HCT116 (cell line): ENCODE results near the gene LMNTD2. TPM values are rescaled to one million over a fixed set of nuclear protein-coding genes. Genes with fewer than 3 reads are reported as not detected.

Experiments
- ATAC-seq: fragments of 200-7000 bp; cut with Tn5 transposase; 2 replicates; pipeline ENCODE4 v1.9.1; 2020; ENCODE audit warnings: mild to moderate bottlenecking, moderate library complexity
- BruUV-seq: library from RNA; stranded (reverse); fragments of 400-500 nt; replicated peaks from 2 replicates; lab custom pipeline; 2021; lab: Mats Ljungman, UMichigan
- CTCF ChIA-PET: fragments of 300-600 bp; sonication (Branson Sonifier 250); formaldehyde crosslinking; loops from one replicate; lab custom pipeline; 2021; ENCODE audit warnings: antibody characterized with exemption; lab: Charles Lee
- POLR2A ChIA-PET: fragments of 300-600, 350-600 bp; sonication (Branson Sonifier 250); formaldehyde crosslinking; loops from one replicate; lab custom pipeline; 2021; ENCODE audit warnings: antibody characterized with exemption; lab: Charles Lee
- RAD21 ChIA-PET, 2 experiments: fragments of 300-600 bp; sonication (Branson Sonifier 250); formaldehyde crosslinking; loops; one replicate each; lab custom pipeline; 2023; ENCODE audit warnings: low total read pairs in 2 of 2; ENCODE audit not compliant: uncharacterized antibody in 2 of 2, unreplicated experiment in 2 of 2, low non-redundant PET in 1 of 2; lab: Charles Lee
- DNase-seq: peaks from one replicate; pipeline ENCODE4 v3.0.0-alpha.2; 2010; ENCODE audit warnings: low read depth, low spot score
- H2AFZ ChIP-seq: fragments of 200-600 bp; shearing (Covaris generic), sonication (generic); 2 replicates; pipeline ENCODE4 v1.6.1; 2017; ENCODE audit warnings: low read depth, mixed run types, mixed read lengths, antibody characterized with exemption, low read length; ENCODE audit not compliant: poor library complexity, severe bottlenecking
- H3K27ac ChIP-seq: 2 replicates; pipeline ENCODE4 v1.5.1; 2012; ENCODE audit warnings: low read depth, low read length
- H3K27me3 ChIP-seq: fragments of 200-600 bp; sonication (generic); 2 replicates; pipeline ENCODE4 v1.6.1; 2016; ENCODE audit warnings: mixed run types, low read length, mixed read lengths; ENCODE audit not compliant: insufficient read depth
- H3K36me3 ChIP-seq, 2 experiments: fragments of 200-500 bp in 1 of 2; fragments of 200-600 bp in 1 of 2; sonication (Bioruptor generic) in 1 of 2; sonication (generic) in 1 of 2; 2 replicates each; pipeline versions ENCODE4 v1.5.1 to v1.6.1; 2014 to 2016; ENCODE audit warnings: low read length in 2 of 2, inconsistent platforms in 1 of 2, mixed read lengths in 1 of 2, mixed run types in 1 of 2; ENCODE audit not compliant: insufficient read depth in 2 of 2, control insufficient read depth in 1 of 2
- H3K4me1 ChIP-seq, 2 experiments: fragments of 200-600 bp in 1 of 2; sonication (generic) in 1 of 2; 2 replicates each; pipeline versions ENCODE4 v1.5.1 to v1.6.1; 2012 to 2017; ENCODE audit warnings: low read length in 2 of 2, inconsistent platforms in 1 of 2, mild to moderate bottlenecking in 1 of 2, mixed read lengths in 1 of 2, mixed run types in 1 of 2, moderate library complexity in 1 of 2; ENCODE audit not compliant: insufficient read depth in 2 of 2, control insufficient read depth in 1 of 2
- H3K4me2 ChIP-seq: fragments of 200-600 bp; sonication (generic); 2 replicates; pipeline ENCODE4 v1.6.1; 2017; ENCODE audit warnings: mixed run types, low read length, mixed read lengths
- H3K4me3 ChIP-seq, 2 experiments: fragments of 200-600 bp in 1 of 2; sonication (generic) in 1 of 2; replicated peaks in 1 of 2; 2 replicates each; pipeline ENCODE4 v1.5.1; 2011 to 2016; ENCODE audit warnings: low read length in 2 of 2, control low read depth in 1 of 2, low read depth in 1 of 2, mild to moderate bottlenecking in 1 of 2, mixed read lengths in 1 of 2, mixed run types in 1 of 2
- H3K79me2 ChIP-seq: fragments of 200-600 bp; sonication (generic); 2 replicates; pipeline ENCODE4 v1.6.1; 2017; ENCODE audit warnings: mild to moderate bottlenecking, mixed run types, low read length, moderate library complexity, mixed read lengths; ENCODE audit not compliant: insufficient read depth
- H3K9ac ChIP-seq: fragments of 200-600 bp; sonication (generic); 2 replicates; pipeline ENCODE4 v1.6.1; 2016; ENCODE audit warnings: low read length, mixed read lengths
- H3K9me2 ChIP-seq: fragments of 200-600 bp; sonication (generic), shearing (Covaris generic); 2 replicates; pipeline ENCODE4 v1.6.1; 2017; ENCODE audit warnings: mixed run types, mild to moderate bottlenecking, moderate library complexity; ENCODE audit not compliant: insufficient read depth
- H3K9me3 ChIP-seq, 2 experiments: fragments of 200-500 bp in 1 of 2; fragments of 200-600 bp in 1 of 2; sonication (Bioruptor generic) in 1 of 2; sonication (generic) in 1 of 2; 2 replicates each; pipeline ENCODE4 v1.6.1; 2014 to 2017; ENCODE audit warnings: low read length in 2 of 2, mixed read lengths in 2 of 2, inconsistent platforms in 1 of 2, low read depth in 1 of 2, mild to moderate bottlenecking in 1 of 2, mixed run types in 1 of 2, moderate library complexity in 1 of 2; ENCODE audit not compliant: control insufficient read depth in 1 of 2, insufficient read depth in 1 of 2
- H4K20me1 ChIP-seq: fragments of 200-600 bp; sonication (generic), shearing (Covaris generic); 2 replicates; pipeline ENCODE4 v1.6.1; 2017; ENCODE audit warnings: mixed run types, mild to moderate bottlenecking, moderate library complexity; ENCODE audit not compliant: insufficient read depth
- CBX3 ChIP-seq: IDR thresholded peaks from 2 replicates; pipeline ENCODE4 v1.6.1; 2012; ENCODE audit warnings: low read depth
- EGR1 ChIP-seq: IDR thresholded peaks from 2 replicates; pipeline ENCODE4 v1.6.1; 2012; ENCODE audit warnings: low read depth
- ELF1 ChIP-seq: IDR thresholded peaks from 2 replicates; pipeline ENCODE4 v1.6.1; 2012; ENCODE audit warnings: low read depth, borderline replicate concordance
- EZH2phosphoT487 ChIP-seq: fragments of 200-600 bp; IDR thresholded peaks from 2 replicates; pipeline ENCODE4 v1.6.1; 2018; ENCODE audit warnings: antibody characterized with exemption, borderline replicate concordance
- FOSL1 ChIP-seq: IDR thresholded peaks from 2 replicates; pipeline ENCODE4 v1.6.1; 2012; ENCODE audit warnings: low read depth
- JUND ChIP-seq: IDR thresholded peaks from 2 replicates; pipeline ENCODE4 v1.6.1; 2012
- MAX ChIP-seq: IDR thresholded peaks from 2 replicates; pipeline ENCODE4 v1.6.1; 2012
- RAD21 ChIP-seq: IDR thresholded peaks from 2 replicates; pipeline ENCODE4 v1.6.1; 2012; ENCODE audit warnings: low read depth, mild to moderate bottlenecking
- REST ChIP-seq: IDR thresholded peaks from 2 replicates; pipeline ENCODE4 v1.6.1; 2012; ENCODE audit warnings: low read depth
- SP1 ChIP-seq: IDR thresholded peaks from 2 replicates; pipeline ENCODE4 v1.6.1; 2012; ENCODE audit warnings: low read depth
- SRF ChIP-seq: IDR thresholded peaks from 2 replicates; pipeline ENCODE4 v1.6.1; 2012; ENCODE audit warnings: low read depth
- TCF7L2 ChIP-seq: IDR thresholded peaks from 2 replicates; pipeline ENCODE4 v1.7.0; 2011; ENCODE audit warnings: borderline replicate concordance, inconsistent platforms; ENCODE audit not compliant: insufficient read depth, insufficient read length; ENCODE audit errors: extremely low read depth
- ZNF274 ChIP-seq: fragments of 200-500 bp; sonication (Bioruptor generic); IDR thresholded peaks from 2 replicates; pipeline ENCODE4 v1.6.1; 2014; ENCODE audit warnings: mild to moderate bottlenecking, low read depth, low read length, inconsistent platforms
- intact Hi-C: fragments of 100-400 bp; cut with micrococcal nuclease; formaldehyde crosslinking; loops from 2 replicates; pipeline ENCODE4 v1.10.0; 2022
- total RNA-seq: library from RNA; stranded (reverse); gene quantifications from one replicate; pipeline ENCODE4 v1.2.1, GENCODE V29; 2021; ENCODE audit not compliant: unreplicated experiment
- TF ChIP-seq, protein P1 (sequence below): IDR thresholded peaks from 2 replicates; pipeline ENCODE4 v1.6.1; 2012
- TF ChIP-seq, protein P2 (sequence below): IDR thresholded peaks from 2 replicates; pipeline ENCODE4 v1.6.1; 2011; ENCODE audit warnings: mild to moderate bottlenecking, low read length, moderate library complexity; ENCODE audit not compliant: insufficient replicate concordance; ENCODE audit errors: extremely low read depth

LMNTD2 gene
- total RNA-seq, 1 experiment from 2014 or later, result 9.5 TPM

- H3K36me3 ChIP-seq, result no peaks in the 10 kb centered on the region
- no peak overlapping the region for H3K4me2 ChIP-seq
- BruUV-seq, result no TSS peak
- no peaks in the 10 kb centered on the region for H3K27me3 ChIP-seq
- no peaks in the 10 kb centered on the region for H3K9me2 ChIP-seq
- intact Hi-C loops, result no loop called here
- ChIA-PET RAD21 (no interaction called here), CTCF (no interaction called here), POLR2A (no interaction called here)
- H3K79me2 ChIP-seq, result no peaks in the 10 kb centered on the region
- no peaks in the 10 kb centered on the region for H3K9me3 ChIP-seq
- H4K20me1 ChIP-seq, result no peaks in the 10 kb centered on the region
- no peak overlapping the region for H3K27ac ChIP-seq
- no peak for ATAC-seq
- H3K4me3 ChIP-seq, result no peak overlapping the region
- no peak for DNase-seq
- no peak overlapping the region for H3K9ac ChIP-seq
- H3K4me1 ChIP-seq, result peaks cover 5 to 22% of the 10 kb centered on the region in 2 experiments; a peak in 3 of 4 replicates
- no peak overlapping the region for H2AFZ ChIP-seq
- TF ChIP-seq, protein P1, sequence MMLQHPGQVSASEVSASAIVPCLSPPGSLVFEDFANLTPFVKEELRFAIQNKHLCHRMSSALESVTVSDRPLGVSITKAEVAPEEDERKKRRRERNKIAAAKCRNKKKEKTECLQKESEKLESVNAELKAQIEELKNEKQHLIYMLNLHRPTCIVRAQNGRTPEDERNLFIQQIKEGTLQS, result no peak
- TF ChIP-seq SP1, result no peak
- no peak for TF ChIP-seq TCF7L2
- TF ChIP-seq, protein P2, sequence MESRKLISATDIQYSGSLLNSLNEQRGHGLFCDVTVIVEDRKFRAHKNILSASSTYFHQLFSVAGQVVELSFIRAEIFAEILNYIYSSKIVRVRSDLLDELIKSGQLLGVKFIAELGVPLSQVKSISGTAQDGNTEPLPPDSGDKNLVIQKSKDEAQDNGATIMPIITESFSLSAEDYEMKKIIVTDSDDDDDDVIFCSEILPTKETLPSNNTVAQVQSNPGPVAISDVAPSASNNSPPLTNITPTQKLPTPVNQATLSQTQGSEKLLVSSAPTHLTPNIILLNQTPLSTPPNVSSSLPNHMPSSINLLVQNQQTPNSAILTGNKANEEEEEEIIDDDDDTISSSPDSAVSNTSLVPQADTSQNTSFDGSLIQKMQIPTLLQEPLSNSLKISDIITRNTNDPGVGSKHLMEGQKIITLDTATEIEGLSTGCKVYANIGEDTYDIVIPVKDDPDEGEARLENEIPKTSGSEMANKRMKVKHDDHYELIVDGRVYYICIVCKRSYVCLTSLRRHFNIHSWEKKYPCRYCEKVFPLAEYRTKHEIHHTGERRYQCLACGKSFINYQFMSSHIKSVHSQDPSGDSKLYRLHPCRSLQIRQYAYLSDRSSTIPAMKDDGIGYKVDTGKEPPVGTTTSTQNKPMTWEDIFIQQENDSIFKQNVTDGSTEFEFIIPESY, result no peak
- no peak for TF ChIP-seq SRF
- TF ChIP-seq REST, result no peak
- TF ChIP-seq EZH2phosphoT487, result no peak
- TF ChIP-seq FOSL1, result no peak
- TF ChIP-seq CBX3, result no peak
- no peak for TF ChIP-seq JUND
- TF ChIP-seq MAX, result no peak
- no peak for TF ChIP-seq EGR1
- TF ChIP-seq ZNF274, result no peak
- TF ChIP-seq ELF1, result no peak
- TF ChIP-seq RAD21, result no peak
Measured at GRCh38 chr11:550021-550745, 10.4 kb downstream of the LMNTD2 start.
